ENCODE measurements around the gene ZNF746. TPM values are rescaled to one million over a fixed set of nuclear protein-coding genes. Genes with fewer than 3 reads are reported as not detected.
A peak's percentile ranks its signal among the peaks of the same experiment; 100 is the strongest.
"Not testable (repeated sequence)": the region's sequence is repeated elsewhere in the genome, so short reads cannot be mapped to it uniquely, and the experiment has no call there.

The ZNF746 gene
- total and polyA plus RNA-seq, 7 experiments from 2014 or later: 7.6 to 32.0 (median 24.0) TPM

DNA sequence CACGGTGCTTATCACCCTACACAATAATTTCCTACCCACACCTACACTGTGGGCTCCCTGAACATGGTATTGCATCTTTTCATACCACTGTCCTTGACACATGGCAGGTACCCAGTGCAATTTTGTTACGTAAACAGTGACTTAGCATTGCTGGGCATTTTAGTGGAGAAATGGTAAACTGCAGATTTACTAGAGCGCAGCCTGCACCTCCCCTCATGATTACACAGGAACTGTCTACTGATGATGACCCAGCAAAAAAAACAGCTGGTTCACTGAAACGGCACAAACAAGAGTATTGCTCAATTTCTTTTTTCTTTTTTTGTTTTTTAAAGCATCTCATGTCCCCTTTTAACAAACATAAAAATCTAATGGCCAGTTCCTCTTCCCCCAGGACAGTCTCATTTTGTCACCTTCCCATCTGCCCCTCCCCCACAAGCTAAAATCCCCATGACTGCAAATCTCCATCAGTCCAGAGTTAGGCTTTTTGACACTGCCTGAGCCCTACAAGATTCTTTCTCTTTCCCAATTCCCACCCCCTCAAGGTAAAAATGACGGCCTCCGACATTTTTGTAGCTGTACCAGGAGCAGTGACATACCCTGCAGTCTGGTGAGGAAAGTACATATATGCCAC, 2.8 kb downstream of the ZNF746 start:
- POLR2A ChIA-PET: interaction anchor here (1.4 kb wide), 1 partner anchor 36 kb away, joined by 5 read pairs; no protein-coding TSS in a partner anchor
- CTCF ChIA-PET: interaction anchor here (0.6 to 1.3 kb wide), 3 partner anchors 13 to 293 kb away, joined by 3 to 6 read pairs (median 3); no protein-coding TSS in a partner anchor
- peaks cover 25 to 36% (median 30%) of the 10 kb centered on the region in 7 donors for H3K4me1 Mint-ChIP-seq
- peak overlapping the region in 8 of 9 donors; percentile 9 to 97 (median 84) for H3K27ac Mint-ChIP-seq
- H3K36me3 Mint-ChIP-seq: peaks cover 10 to 38% (median 11%) of the 10 kb centered on the region in 5 donors
- no peak for DNase-seq
- no peak overlapping the region for H3K27ac ChIP-seq (ENCODE audit: low read depth, low read length)
- peak overlapping the region in 6 of 10 donors; percentile 48 to 99 (median 94) for H3K4me3 Mint-ChIP-seq
- H3K27me3 Mint-ChIP-seq: no peaks in the 10 kb centered on the region
- no peaks in the 10 kb centered on the region for H3K9me3 Mint-ChIP-seq
- H3K4me1 ChIP-seq (ENCODE audit: control insufficient read depth in 2 of 2, insufficient read depth in 2 of 2, low read length in 2 of 2): peaks cover 16 to 19% of the 10 kb centered on the region in 2 donors
- ATAC-seq: peak; percentile 28
- no peak overlapping the region for H3K4me3 ChIP-seq (ENCODE audit: low read length)
- H3K27me3 ChIP-seq (ENCODE audit: control insufficient read depth in 2 of 2, insufficient read depth in 2 of 2, low read length in 2 of 2): no peaks in the 10 kb centered on the region
- peaks cover 0 to 44% (median 0%) of the 10 kb centered on the region in 3 experiments for H3K36me3 ChIP-seq (ENCODE audit: control insufficient read depth in 2 of 3, insufficient read depth in 3 of 3, low read length in 3 of 3)
- intact Hi-C loops (cut with micrococcal nuclease): loop anchor here (5.0 to 10.0 kb wide), 4 partner anchors 298 to 798 kb away; partner anchors contain the start of genes ZNF282 (in 2 of the 2), CUL1 (in 1 of the 2) and ZNF398 (in 1 of the 2)
- H3K9me3 ChIP-seq (ENCODE audit: control insufficient read depth in 2 of 3, low read length in 3 of 3): no peaks in the 10 kb centered on the region

- H3K27me3 Mint-ChIP-seq; H3K27ac ChIP-seq (ENCODE audit: low read depth, low read length); ATAC-seq; H3K27ac Mint-ChIP-seq; H3K9me3 ChIP-seq (ENCODE audit: control insufficient read depth in 2 of 3, low read length in 3 of 3); CTCF ChIA-PET; H3K9me3 Mint-ChIP-seq; DNase-seq; POLR2A ChIA-PET; H3K4me3 Mint-ChIP-seq; H3K4me3 ChIP-seq (ENCODE audit: low read length); H3K27me3 ChIP-seq (ENCODE audit: control insufficient read depth in 2 of 2, insufficient read depth in 2 of 2, low read length in 2 of 2): not testable (repeated sequence)
- intact Hi-C loops (cut with micrococcal nuclease): loop anchor here in 1 of 2 donors (10.0 kb wide), 1 partner anchor 299 kb away; the partner anchor contains the start of gene ZNF282
- H3K4me1 Mint-ChIP-seq: peaks cover 29 to 41% (median 38%) of the 10 kb centered on the region in 7 donors
- H3K36me3 ChIP-seq (ENCODE audit: control insufficient read depth in 2 of 3, insufficient read depth in 3 of 3, low read length in 3 of 3): peaks cover 0 to 50% (median 0%) of the 10 kb centered on the region in 3 experiments
- peaks cover 10 to 44% (median 16%) of the 10 kb centered on the region in 5 donors for H3K36me3 Mint-ChIP-seq
- peaks cover 15 to 19% of the 10 kb centered on the region in 2 donors for H3K4me1 ChIP-seq (ENCODE audit: control insufficient read depth in 2 of 2, insufficient read depth in 2 of 2, low read length in 2 of 2)
These were observed 3.6 kb downstream of the ZNF746 start for GRCh38 chr7:149493975-149494374.

- CTCF ChIA-PET: no interaction called here
- Histone ChIP-seq H3K4me1 (ENCODE audit: control insufficient read depth in 2 of 2, insufficient read depth in 2 of 2, low read length in 2 of 2) (peaks cover 15 to 19% of the 10 kb centered on the region in 2 donors), H3K4me3 (ENCODE audit: low read length) (no peak overlapping the region), H3K36me3 (ENCODE audit: control insufficient read depth in 2 of 3, insufficient read depth in 3 of 3, low read length in 3 of 3) (peaks cover 0 to 53% (median 3%) of the 10 kb centered on the region in 3 experiments), H3K27ac (ENCODE audit: low read depth, low read length) (no peak overlapping the region), H3K27me3 (ENCODE audit: control insufficient read depth in 2 of 2, insufficient read depth in 2 of 2, low read length in 2 of 2) (no peaks in the 10 kb centered on the region), H3K9me3 (ENCODE audit: control insufficient read depth in 2 of 3, low read length in 3 of 3) (no peaks in the 10 kb centered on the region)
- DNase-seq (no peak), ATAC-seq (no peak)
- H3K27ac Mint-ChIP-seq: peak overlapping the region in 1 of 9 donors; percentile 62
- H3K9me3 Mint-ChIP-seq: no peaks in the 10 kb centered on the region
- POLR2A ChIA-PET: no interaction called here
- H3K4me1 Mint-ChIP-seq: peaks cover 27 to 42% (median 37%) of the 10 kb centered on the region in 7 donors
- peak overlapping the region in 1 of 10 donors; percentile 48 for H3K4me3 Mint-ChIP-seq
- intact Hi-C loops (cut with micrococcal nuclease): loop anchor here in 1 of 2 donors (10.0 kb wide), 1 partner anchor 299 kb away; the partner anchor contains the start of gene ZNF282
- peaks cover 10 to 45% (median 17%) of the 10 kb centered on the region in 5 donors for H3K36me3 Mint-ChIP-seq
- no peaks in the 10 kb centered on the region for H3K27me3 Mint-ChIP-seq
These were observed 4.2 kb downstream of the ZNF746 start for GRCh38 chr7:149493366-149493765.

- H3K27ac ChIP-seq (ENCODE audit: low read depth, low read length): no peak overlapping the region
- H3K9me3 ChIP-seq (ENCODE audit: control insufficient read depth in 2 of 3, low read length in 3 of 3): no peaks in the 10 kb centered on the region
- no peak for DNase-seq
- Mint-ChIP-seq H3K27me3 (no peaks in the 10 kb centered on the region), H3K27ac (peak overlapping the region in 4 of 9 donors; percentile 21 to 58 (median 43)), H3K36me3 (peaks cover 17 to 69% (median 33%) of the 10 kb centered on the region in 5 donors), H3K4me3 (no peak overlapping the region), H3K9me3 (no peaks in the 10 kb centered on the region), H3K4me1 (peaks cover 10 to 33% (median 20%) of the 10 kb centered on the region in 7 donors)
- intact Hi-C loops (cut with micrococcal nuclease): loop anchor here in 1 of 2 donors (10.0 kb wide), 1 partner anchor 295 kb away; the partner anchor contains the start of gene ZNF282
- H3K36me3 ChIP-seq (ENCODE audit: control insufficient read depth in 2 of 3, insufficient read depth in 3 of 3, low read length in 3 of 3): peaks cover 0 to 72% (median 11%) of the 10 kb centered on the region in 3 experiments
- no peaks in the 10 kb centered on the region for H3K27me3 ChIP-seq (ENCODE audit: control insufficient read depth in 2 of 2, insufficient read depth in 2 of 2, low read length in 2 of 2)
- no peak overlapping the region for H3K4me3 ChIP-seq (ENCODE audit: low read length)
- no peaks in the 10 kb centered on the region for H3K4me1 ChIP-seq (ENCODE audit: control insufficient read depth in 2 of 2, insufficient read depth in 2 of 2, low read length in 2 of 2)
- ATAC-seq: no peak
- POLR2A ChIA-PET: no interaction called here
- CTCF ChIA-PET: no interaction called here
These were observed 7.4 kb downstream of the ZNF746 start for GRCh38 chr7:149490083-149490760.

GRCh38 chr7:149489391-149490024, 8.1 kb downstream of the ZNF746 start:
- no peak overlapping the region for H3K27ac ChIP-seq (ENCODE audit: low read depth, low read length)
- H3K4me1 Mint-ChIP-seq: peaks cover 3 to 26% (median 16%) of the 10 kb centered on the region in 7 donors
- no peak overlapping the region for H3K4me3 Mint-ChIP-seq
- no peaks in the 10 kb centered on the region for H3K27me3 Mint-ChIP-seq
- DNase-seq (no peak), ATAC-seq (peak; percentile 66)
- H3K9me3 ChIP-seq (ENCODE audit: control insufficient read depth in 2 of 3, low read length in 3 of 3): no peaks in the 10 kb centered on the region
- no peaks in the 10 kb centered on the region for H3K4me1 ChIP-seq (ENCODE audit: control insufficient read depth in 2 of 2, insufficient read depth in 2 of 2, low read length in 2 of 2)
- H3K9me3 Mint-ChIP-seq: peaks cover 0 to 1% (median 0%) of the 10 kb centered on the region in 11 donors
- CTCF ChIA-PET: no interaction called here
- peaks cover 0 to 72% (median 11%) of the 10 kb centered on the region in 3 experiments for H3K36me3 ChIP-seq (ENCODE audit: control insufficient read depth in 2 of 3, insufficient read depth in 3 of 3, low read length in 3 of 3)
- H3K4me3 ChIP-seq (ENCODE audit: low read length): no peak overlapping the region
- H3K27me3 ChIP-seq (ENCODE audit: control insufficient read depth in 2 of 2, insufficient read depth in 2 of 2, low read length in 2 of 2): no peaks in the 10 kb centered on the region
- H3K36me3 Mint-ChIP-seq: peaks cover 20 to 72% (median 36%) of the 10 kb centered on the region in 5 donors
- intact Hi-C loops (cut with micrococcal nuclease): loop anchor here in 1 of 2 donors (2.0 to 10.0 kb wide), 2 partner anchors 135 to 295 kb away; partner anchors contain the start of gene ZNF282
- peak overlapping the region in 5 of 9 donors; percentile 21 to 91 (median 58) for H3K27ac Mint-ChIP-seq
- POLR2A ChIA-PET: no interaction called here

DNA sequence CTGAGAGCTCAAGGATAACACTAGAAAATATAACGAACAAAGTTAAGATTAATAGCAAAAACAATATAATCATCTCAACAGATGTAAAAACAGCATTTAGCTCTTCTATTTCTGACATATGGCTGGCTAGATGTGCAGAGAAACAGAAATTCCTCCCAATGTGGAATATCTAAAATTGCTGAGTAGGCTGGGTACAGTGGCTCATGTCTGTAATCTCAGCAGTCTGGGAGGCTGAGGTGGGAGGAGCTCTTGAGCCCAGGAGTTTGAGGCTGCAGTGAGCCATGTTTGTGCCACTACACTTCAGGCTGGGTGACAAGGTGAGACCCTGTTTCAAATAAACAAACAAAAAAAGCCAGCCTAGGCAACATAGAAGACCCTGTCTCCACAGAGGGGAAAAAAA, 18.0 kb downstream of the ZNF746 start:
- H3K27ac ChIP-seq (ENCODE audit: low read depth, low read length): no peak overlapping the region
- Mint-ChIP-seq H3K27ac (no peak overlapping the region), H3K4me1 (peaks cover 0 to 10% (median 3%) of the 10 kb centered on the region in 7 donors), H3K9me3 (peaks cover 0 to 10% (median 6%) of the 10 kb centered on the region in 11 donors), H3K4me3 (no peak overlapping the region), H3K27me3 (no peaks in the 10 kb centered on the region), H3K36me3 (peaks cover 12 to 59% (median 36%) of the 10 kb centered on the region in 5 donors)
- H3K36me3 ChIP-seq (ENCODE audit: control insufficient read depth in 2 of 3, insufficient read depth in 3 of 3, low read length in 3 of 3): peaks cover 5 to 34% (median 6%) of the 10 kb centered on the region in 3 experiments
- H3K4me3 ChIP-seq (ENCODE audit: low read length): no peak overlapping the region
- POLR2A ChIA-PET: no interaction called here
- CTCF ChIA-PET: interaction anchor here (1.2 kb wide), 1 partner anchor 16 kb away, joined by 3 read pairs; no protein-coding TSS in a partner anchor
- intact Hi-C loops (cut with micrococcal nuclease): no loop called here
- H3K9me3 ChIP-seq (ENCODE audit: control insufficient read depth in 2 of 3, low read length in 3 of 3): no peaks in the 10 kb centered on the region
- DNase-seq (no peak), ATAC-seq (no peak)
- H3K4me1 ChIP-seq (ENCODE audit: control insufficient read depth in 2 of 2, insufficient read depth in 2 of 2, low read length in 2 of 2): no peaks in the 10 kb centered on the region
- no peaks in the 10 kb centered on the region for H3K27me3 ChIP-seq (ENCODE audit: control insufficient read depth in 2 of 2, insufficient read depth in 2 of 2, low read length in 2 of 2)
